Lower leg skin (tissue), 3 donors: ENCODE results near the gene MDFIC.

Source experiments
- CTCF ChIP-seq, 3 donors: fragments of 450-650 bp; IDR thresholded peaks; one replicate each; pipeline ENCODE4 v1.5.1; 2016; ENCODE audit warnings: antibody characterized with exemption in 3 of 3, mild to moderate bottlenecking in 3 of 3, moderate library complexity in 2 of 3
- POLR2A ChIP-seq, 2 donors: fragments of 450-650 bp; IDR thresholded peaks; one replicate each; pipeline ENCODE4 v1.6.1; 2016 to 2017; ENCODE audit warnings: antibody characterized with exemption in 2 of 2, mild to moderate bottlenecking in 1 of 2, moderate library complexity in 1 of 2

GRCh38 chr7:114928060-114928459, 6.2 kb downstream of the MDFIC start:
- no peak for TF ChIP-seq CTCF (IDR thresholded peaks at IDR 0.05)
- TF ChIP-seq POLR2A (IDR thresholded peaks at IDR 0.05): no peak
